PC-3 (cell line): ENCODE data around the gene LRP11.

Experiments used
- CTCF ChIP-seq: fragments of 300-600 bp; sonication (generic); conservative IDR thresholded peaks from 2 replicates; pipeline ENCODE4 v1.5.1; 2017; ENCODE audit warnings: antibody characterized with exemption, low read depth, mild to moderate bottlenecking, low read length
- EZH2 ChIP-seq: fragments of 300-600 bp; sonication (generic); IDR thresholded peaks from one replicate; pipeline ENCODE4 v1.6.1; 2017; ENCODE audit warnings: antibody characterized with exemption, mild to moderate bottlenecking, low read length; ENCODE audit not compliant: unreplicated experiment

GRCh38 chr6:149884617-149885016 lies 20.5 kb upstream of the LRP11 start:
- no peak for TF ChIP-seq CTCF
- TF ChIP-seq EZH2 = no peak
